ENCODE results near the gene CPLX3.

CPLX3 gene

DNA sequence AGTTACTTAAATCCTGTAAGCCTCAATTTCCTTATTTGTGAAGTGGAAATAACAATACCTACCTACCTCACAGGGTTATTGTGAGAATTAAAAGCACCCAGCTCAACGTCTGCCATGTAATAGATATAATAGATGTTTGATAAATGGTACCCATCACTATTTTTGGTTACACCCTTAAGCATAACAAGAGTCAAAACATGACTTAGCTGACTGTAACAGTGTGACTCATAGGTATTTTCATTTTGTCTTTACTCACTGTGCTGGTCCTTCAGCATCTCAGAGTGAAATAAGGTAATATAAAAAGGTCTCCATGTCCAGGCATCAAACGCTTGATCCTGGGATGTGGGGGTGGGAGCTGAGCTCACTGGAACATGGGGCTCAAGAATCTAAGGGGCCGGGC, 3.1 kb downstream of the CPLX3 start:
- DNase-seq (ENCODE audit: low spot score): no peak

DNA sequence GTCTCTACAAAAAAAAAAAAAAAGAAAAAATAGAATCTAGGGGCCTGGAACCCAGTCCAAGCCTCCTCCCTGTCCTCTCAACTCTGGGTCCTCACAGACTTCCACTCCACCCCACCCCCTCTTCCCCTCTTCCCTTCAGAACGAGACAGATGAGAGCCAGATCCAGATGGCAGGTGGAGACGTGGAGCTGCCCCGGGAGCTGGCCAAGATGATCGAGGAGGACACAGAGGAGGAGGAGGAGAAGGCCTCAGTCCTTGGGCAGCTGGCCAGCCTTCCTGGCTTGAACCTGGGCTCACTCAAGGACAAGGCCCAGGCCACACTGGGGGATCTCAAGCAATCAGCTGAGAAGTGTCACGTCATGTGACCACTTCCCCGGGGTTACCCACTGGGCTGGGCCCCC, 3.6 kb downstream of the CPLX3 start:
- no peak for DNase-seq (ENCODE audit: low spot score)

DNA sequence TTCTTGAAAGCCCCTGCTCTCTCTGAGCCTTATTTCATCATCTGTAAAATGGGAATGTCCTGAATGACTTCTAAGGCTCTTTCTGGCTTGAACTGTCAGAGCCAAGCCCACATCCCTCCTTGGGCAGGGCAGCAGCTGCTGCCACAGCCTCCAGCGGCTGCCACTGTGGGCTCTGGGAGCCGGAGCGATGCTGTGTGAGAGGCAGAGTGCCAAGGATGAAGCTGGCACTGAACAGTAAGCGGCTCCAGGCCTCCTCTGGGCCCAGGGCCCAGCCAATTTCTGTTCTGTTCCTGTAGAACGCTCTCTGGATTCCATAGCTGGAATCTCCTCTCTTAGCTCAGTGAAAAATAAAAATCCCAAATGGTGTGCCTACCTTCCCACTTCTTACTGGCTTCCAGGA, 4.4 kb downstream of the CPLX3 start:
- no peak for DNase-seq (ENCODE audit: low spot score)

DNA sequence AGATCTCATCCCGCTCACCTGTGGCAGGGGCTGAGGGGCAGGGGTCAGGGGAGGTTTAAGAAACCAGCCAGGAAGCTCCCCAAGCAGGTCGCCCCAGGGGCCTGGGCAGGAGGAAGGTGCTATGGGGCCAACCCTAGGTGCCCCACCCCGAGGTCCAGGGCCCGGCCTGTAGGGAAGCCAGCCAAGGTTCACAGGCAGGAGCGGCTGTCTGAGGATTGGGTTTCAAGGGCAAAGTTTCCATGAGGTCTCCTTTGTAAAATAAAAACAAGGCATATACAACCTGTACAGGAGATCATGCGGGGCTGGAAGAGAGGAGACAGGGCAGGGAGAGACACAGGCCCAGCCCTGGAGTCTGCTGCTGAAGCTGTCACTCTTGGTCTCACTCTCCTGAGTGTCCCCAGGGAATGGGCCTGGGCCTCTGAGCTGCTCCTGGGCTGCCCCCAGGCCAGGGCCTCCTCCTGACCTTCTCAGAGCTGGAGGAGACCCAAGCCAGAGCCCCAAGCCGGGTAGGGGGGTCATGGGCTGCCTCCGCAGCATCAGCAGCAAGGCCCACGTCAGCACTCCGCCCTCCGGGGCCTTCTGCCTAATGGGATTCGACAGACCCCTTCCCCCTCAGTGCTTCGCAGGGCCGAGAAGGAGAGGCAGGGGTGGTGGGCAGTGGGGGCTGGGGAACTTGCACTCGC, 5.5 kb downstream of the CPLX3 start:
- no peak for DNase-seq (ENCODE audit: low spot score)

DNA sequence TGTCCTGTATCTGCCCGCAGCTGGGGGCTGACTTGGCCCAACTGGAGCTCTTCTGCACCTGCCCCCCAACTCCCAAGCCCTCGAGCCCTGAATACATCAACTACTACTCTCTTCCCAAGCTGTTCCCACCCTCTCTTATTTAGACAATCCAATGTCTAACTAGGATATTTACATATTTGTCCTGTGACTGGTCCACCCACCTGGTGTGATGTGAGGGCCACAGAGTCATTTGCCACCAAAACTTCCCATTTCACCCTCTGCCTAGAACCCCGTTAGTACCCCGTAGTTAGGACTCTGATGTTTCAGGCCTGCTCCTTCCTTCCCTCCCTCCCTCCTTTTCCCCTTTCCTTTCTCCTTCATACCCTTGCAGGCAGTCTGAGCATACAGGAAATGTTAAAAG, 6.4 kb downstream of the CPLX3 start:
- no peak for DNase-seq (ENCODE audit: low spot score)

DNA sequence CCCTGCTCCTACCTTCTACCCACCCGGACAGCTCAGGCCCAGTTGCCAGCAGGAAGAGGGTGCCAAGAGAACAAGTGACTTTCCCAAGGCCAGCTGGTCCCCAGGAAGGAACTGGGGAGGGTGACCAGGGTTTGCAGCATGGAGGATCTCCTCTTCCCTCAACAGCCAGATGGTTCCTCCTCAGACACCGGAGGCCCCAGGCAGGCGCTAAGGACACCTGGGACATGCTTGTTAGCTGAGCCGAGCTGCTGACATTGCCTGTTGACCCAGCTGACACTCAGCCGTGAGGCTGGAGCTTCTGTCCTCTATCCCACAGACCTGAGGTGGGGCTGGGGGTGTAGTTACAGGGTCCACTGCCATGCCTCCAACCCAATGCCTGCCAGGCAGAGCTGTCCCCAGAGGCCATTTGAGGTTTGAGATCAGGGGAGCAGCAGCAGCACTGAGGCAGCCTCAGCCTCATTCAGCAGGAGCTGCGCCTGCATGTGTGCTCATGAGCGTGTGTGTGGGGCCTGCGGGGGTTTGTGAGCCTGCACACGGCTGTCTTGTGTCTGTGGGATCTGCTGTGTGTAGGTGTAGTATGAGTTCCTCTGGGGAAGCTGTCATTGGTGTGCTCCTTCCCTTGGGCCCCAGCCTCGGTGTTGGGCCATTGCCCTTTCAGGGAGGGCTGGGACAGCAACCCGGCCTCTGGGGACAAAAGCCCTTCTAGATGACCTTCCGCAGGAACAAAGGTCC, 7.1 kb downstream of the CPLX3 start:
- DNase-seq (ENCODE audit: low spot score): no peak

DNA sequence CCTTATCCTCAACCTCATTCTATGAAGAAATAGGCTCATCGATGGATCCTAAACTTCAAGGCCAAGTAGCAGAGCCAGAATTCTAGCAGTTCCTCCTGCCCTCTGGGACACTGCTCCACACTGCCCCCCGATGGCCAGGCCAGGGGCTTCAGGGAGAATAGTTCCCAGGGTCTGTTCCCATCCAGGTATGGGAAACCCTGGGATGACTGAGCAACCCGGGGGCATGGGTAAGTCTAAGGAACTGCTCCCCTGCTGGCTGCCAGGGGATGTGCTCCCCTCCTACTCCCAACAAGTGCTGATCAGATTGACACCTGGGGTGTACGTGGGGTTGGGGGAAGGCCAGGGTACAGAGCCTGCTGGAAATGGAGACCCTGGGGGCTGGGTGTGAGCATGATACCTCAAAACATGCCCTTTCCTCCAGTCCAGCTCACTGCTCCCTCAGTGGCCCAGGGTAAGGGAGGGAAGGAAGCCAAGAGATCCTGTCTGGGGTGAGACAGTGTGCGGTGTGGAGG, 8.9 kb downstream of the CPLX3 start:
- peak; percentile 93 for DNase-seq (ENCODE audit: low spot score)

DNA sequence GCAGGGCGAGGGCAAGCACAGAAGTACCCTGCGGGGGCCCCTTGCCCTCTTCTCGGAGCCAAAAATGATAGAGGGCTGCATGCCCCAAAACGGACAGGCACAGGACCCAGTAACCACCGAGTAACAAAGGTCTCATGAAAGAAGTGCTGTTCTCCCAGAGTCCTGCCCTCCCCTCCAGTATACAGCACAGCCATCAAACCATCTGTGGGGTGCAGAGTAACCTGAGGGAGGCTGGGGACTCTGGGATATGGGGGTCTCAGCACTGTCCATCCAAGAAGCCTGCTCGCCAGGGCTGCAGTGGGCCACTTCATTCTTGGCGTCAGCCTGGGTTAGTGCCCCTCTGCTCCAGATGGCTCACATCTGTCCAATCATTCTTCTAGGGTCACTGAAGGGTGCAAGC, 10.4 kb downstream of the CPLX3 start:
- no peak for DNase-seq (ENCODE audit: low spot score)

DNA sequence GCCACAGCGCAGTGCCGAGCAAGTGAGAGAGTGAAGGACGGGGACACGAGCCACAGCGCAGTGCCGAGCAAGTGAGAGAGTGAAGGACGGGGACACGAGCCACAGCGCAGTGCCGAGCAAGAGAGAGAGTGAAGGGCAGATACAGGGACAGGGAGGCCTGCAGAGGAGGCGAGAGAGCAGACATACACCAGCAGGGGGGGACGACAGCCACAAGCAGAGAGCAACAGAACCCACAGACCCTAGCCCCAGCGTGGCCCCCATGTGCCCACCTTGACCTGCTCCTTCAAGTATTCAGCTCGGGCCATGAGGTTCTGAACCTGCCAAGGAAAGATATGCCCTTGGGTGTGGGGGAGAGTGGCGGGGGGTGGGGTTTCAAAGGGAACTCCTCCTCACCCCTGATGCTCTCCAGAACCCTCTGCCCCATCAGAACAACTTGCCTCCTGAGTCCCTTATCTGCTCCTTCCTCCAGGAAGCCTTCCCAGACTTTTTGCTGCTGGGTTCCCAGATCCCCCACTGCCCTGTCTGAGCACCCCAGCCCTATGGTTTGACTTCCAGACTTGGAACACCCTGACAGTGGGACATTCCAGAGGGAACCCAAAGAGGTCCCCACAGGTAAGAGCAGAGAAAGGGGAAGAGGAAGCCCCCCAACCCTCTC, 11.2 kb downstream of the CPLX3 start:
- no peak for DNase-seq (ENCODE audit: low spot score)

DNA sequence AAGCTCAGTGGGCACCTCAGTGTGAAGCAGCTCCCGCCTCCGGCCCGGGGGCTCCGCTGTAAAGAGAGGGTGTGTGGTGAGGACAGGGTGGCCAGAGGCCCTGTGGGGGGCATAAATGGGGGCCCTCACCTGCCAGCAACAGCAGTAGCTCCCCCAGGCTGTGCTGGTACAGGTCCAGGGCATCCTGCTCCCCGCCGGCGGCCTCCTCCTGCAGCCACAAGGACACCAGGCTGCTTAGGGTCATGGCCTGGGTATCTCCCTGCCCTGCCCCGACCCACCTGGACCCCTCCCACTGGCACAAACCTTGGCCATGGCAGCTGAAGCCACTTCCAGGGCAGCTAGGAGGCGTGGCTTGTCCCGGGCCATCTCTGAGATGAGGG, 11.7 kb downstream of the CPLX3 start:
- no peak for DNase-seq (ENCODE audit: low spot score)

DNA sequence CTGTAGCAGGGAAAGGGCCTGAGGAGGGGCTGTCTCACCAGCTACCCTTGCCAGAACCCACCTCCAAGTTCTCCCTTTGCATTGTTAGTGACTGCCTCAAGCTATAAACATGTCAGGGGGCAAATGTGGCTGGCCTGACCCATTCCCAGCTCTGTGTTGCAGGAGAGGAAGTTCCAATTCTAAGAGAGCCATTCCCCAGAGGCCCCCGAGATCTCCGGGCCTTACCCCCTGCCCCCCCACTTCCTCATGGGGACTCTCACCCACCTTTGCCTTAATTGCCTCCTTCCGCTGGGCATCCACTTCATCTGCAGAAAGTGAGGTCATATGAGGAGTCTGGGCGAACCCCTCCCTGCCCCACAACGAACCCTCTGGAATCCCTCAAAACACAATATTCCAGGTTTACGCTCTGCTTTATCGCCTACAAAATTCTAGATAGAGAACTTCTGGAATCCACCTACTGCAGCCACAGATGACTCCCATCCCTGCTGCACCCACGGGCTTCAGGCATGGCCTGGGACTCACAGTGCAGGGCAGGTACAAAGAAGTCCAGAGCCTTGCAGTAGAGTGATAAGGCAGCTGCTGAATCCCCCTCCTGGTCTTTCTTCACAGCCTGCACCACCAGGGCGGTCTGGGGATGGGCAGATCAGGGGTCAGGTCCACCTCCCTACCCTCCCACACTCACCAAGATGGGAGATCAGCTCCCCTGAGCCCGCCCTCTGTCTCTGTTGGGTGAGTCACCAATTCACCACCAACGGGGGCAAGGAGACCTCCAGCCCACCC, 12.5 kb downstream of the CPLX3 start:
- DNase-seq (ENCODE audit: low spot score): no peak

DNA sequence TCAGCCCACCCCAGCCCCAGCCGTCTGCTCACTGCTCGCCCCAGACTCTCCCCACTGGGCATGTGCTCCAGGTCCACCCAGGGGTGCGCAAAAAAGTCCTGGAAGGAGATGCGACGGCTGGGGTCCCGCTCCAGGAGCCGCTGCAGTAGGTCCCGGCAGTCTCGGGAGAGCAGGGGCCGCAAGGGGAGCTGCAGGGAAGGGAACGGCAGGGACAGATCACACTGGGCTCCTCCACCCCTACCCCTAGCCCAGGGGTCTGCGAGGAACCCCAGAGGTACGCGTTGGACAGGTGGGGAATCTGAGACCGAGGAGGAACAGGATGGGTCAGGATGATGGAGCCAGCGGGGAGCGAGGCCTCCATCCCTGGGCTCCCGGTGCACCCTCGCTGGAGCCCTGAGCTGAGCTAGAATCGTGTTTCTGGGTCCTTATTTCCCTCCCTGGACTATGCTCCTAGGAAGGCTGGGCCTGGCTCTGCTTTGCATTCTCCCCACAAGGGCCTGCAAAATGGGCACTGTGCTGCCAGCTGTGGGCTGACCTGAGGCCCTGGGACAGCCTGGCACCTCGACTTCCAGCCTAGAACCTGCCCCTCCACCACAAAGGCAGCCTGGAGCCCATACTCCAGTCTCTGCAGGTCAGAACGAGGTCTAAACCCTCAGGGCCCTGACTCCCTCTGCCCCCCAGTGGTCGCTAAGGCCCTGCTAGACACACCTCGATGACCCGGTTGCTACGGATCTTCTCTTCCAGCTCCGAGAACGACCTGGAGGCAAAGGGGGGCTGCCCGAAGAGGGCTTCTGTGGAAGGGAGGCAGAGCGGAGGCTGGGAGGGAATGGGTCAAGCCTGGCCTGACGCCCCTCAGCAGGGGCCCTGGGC, 13.3 kb downstream of the CPLX3 start:
- no peak for DNase-seq (ENCODE audit: low spot score)

DNA sequence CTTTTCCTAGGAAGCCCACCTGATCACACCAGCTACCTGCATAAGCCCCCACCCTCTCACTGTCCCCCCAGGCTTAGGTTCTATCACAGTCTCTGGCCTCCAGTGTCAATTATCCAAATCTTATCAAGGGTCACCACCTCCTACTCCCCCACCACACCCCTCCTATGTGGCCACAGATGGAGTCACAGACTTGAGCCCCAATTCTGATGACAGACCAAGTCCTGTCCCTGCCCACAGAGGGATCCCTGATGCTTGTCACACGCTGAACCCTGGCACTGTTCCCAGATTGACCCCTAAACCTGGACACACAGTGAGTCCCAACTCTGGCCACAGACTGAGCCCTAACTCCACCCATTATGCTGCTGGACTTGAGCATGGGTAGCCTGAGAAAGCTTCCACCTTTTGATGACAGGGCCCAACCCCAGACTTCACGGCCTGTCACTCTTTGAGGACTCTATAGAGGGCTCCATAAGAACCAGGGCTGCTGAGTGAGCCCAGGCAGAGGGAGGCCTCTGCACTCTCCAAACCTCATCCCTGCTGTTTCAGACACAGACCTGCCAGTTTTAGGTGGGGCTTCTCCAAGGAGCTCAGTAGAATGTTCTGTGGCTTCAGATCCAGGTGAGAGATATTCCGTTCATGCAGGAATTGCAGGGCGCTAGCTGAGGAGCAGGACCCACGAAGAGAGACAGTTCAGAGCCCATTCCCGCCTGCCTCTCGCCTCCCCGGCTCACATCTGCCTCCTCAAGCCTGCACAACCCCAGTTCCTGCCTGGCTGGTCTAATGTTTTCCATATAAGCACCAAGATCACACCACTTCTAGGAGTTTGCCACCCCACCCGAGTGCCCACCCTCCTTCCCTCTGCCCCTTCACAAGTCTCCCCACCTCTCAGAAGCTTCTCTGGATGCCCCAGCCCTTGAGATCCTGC, 14.7 kb downstream of the CPLX3 start:
- DNase-seq (ENCODE audit: low spot score): no peak

DNA sequence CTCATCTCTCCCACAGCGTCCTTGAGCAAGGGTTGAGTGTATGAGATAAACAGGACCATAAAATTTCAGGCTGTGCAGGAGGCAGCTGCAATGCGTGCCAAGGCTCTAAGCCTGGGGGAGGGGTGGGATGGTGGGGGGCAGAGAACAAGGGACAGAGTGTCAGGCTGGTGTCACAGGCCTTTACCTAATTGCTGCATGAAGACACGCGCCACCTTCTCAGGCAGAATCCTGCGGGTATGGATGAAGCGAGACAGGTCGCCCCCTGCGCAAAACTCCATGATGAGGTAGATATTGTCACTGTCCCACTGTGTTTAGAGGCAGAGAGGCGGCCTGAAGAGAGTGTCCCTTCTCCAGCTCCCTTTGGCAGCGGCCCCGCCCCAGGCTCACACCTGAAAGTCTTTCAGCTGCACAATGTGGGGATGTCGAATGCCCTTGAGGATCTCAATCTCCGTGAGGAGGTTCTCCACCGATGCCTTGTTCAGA, 15.5 kb downstream of the CPLX3 start:
- DNase-seq (ENCODE audit: low spot score): no peak

DNA sequence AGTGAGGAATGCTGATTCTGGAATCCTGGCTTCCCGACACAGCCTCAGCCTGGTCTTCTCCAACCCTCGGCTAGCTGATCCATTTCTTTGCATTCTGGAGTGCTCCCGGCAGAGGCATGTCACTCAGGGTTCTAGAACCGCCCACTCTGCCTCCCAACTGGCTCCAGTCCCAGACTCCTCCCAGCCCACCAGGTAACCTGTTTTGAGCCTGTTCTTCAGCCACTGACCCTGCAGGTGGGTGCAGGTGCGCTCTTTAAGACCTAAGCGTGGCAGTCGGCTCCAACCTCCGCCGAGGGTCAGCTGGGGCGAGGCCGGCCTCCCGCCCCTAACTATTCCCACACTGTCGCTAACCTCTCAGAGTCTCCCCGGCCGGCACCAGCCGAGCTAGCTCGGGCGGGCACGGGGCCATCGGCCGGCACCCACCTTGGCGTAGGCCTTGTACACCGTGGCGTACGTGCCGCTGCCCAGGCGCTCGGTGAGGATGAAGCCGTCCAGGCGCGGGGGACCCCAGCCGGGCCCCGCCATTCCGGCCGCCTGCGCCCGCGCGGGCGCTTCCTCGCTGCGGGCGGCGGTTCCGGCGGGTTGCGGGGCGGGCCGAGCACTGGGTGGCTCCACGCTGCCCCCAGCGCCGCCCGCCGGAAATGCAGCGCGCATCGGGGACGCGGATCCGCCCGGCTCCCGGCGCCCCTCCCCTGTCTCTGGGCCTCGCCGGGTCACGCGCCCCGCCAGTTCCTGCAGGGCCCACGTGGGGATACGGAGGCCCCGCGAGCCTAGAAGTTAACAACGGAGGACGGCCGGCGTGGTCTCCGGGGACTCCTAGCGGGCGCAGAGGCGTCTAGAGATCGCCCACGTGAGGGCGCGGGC, 16.4 kb downstream of the CPLX3 start, which contains the start of gene ULK3:
Gene ULK3, minus strand, starts transcription at position 576 of the 864 bp plus-strand sequence. Its CDS starts 51 bp downstream, at position 525.
- DNase-seq (ENCODE audit: low spot score): peak; percentile 98

DNA sequence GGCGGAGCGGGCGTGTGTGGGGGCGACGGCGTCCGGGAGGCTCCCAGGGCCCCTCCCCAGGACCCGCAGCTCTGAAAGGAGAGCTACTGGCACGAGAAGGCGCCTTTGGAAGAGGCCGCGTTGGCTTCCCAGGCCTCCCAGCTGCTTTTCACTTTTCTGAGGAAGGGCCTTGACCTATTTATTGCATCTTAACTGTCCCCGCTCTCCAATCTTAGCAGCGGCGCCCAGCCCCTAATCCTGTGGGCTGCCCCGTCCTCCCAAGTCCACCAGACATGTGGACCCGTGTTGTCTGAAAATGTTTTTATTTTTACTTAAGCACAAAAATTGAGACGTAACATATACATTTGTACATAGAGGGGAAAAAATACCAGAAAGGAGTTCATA, 17.0 kb downstream of the CPLX3 start:
- DNase-seq (ENCODE audit: low spot score): no peak

DNA sequence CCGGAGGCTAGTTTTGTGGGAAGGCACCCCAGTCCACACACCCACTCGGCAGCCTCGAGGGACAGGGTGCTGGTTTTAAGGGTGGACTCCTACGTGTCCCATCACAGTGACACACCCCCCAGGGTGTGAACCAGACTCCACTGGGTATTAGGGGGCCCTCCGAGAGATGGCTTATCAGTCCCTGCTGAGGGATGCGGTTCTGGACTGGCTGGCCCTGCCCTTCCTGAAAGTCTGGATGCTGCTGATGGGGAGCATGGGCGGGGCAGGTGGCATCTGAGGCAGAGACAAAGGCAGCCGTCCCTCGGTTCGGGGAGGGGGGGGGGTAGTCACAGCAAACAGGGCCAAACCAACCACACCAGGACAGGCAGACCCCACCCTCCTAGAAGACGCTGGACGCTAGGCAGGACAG, 17.5 kb downstream of the CPLX3 start:
- DNase-seq (ENCODE audit: low spot score): no peak

DNA sequence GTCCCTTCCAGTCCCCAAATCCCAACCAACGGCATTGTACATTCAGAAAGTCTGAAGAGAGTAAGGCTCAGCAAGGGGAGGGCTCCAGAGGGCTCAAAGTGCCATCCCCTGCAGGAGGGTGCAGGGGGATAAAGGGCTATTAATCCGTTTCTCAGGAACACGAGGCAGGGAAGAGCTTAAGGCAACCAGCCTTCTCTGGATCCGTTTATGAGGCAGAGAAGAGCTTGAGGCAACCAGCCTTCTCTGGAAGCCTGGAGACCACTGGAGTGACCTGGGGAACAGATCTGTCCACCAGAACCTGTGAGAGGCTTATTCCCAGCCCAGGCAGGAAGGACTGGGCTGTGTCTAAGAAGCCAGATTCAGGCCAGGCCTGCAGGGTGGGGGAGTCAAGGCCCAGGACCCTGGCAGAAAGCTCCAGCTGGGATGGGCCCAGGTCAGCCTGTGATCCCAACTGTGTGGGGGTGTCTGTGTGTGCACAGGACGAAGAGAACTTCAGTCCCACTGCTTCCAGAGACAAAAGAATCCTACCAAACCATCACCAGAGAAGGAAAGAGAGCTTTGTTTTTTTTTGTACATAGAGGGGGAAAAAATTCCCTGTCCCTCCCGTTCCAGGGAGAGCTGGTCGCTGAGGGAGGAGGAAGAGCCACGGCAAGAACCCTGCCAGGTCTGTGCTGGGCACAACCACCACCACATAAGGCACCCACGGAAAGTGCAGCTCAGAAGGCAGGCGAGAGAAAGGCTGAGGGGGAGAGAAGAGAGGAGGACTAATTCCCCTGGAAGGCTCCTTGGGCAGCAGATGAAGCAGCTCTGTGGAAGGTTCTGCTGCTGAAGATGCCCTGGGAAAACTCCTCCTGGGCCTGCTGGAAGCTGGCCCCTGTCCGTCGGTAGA, 18.1 kb downstream of the CPLX3 start:
- no peak for DNase-seq (ENCODE audit: low spot score)

Measured in iPS-NIHi11 (cell line).